ENCODE results near the gene SRPK3.

The SRPK3 gene

DNA sequence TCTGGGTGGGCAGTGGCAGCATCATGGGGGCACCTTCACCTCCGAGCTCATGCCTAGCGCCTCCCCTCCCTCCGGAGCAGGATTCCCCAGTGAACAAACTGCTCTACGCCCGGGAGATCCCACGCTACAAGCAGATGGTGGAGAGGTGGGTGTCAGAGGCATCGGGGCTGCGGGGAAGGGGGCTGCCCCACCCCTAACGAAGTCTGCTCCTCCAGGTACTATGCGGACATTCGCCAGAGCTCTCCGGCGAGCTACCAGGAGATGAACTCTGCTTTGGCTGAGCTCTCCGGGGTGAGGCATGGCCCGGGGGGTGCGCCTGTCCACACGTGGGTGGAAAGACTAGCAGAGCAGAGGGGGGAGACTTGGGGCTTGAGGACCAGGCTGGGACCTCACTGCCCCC lies 2.7 kb upstream of the SRPK3 start:
- Histone ChIP-seq H3K36me3 (ENCODE audit: insufficient read depth, low read length) (no peaks in the 10 kb centered on the region; the same call in 1 of the 2 replicates), H2AFZ (ENCODE audit: low read length) (no peak overlapping the region), H3K79me2 (ENCODE audit: insufficient read depth, low read length) (no peaks in the 10 kb centered on the region), H3K4me3 (ENCODE audit: low read depth, low read length, poor library complexity, severe bottlenecking) (no peak overlapping the region), H4K20me1 (ENCODE audit: insufficient read depth, low read length) (no peaks in the 10 kb centered on the region), H3K27me3 (ENCODE audit: insufficient read depth, low read length) (no peaks in the 10 kb centered on the region), H3F3A (ENCODE audit: insufficient read depth, low read length) (no peaks in the 10 kb centered on the region), H3K4me1 (ENCODE audit: insufficient read depth, low read length, severe bottlenecking) (peaks cover 3% of the 10 kb centered on the region), H3K27ac (ENCODE audit: low read depth, low read length, poor library complexity, severe bottlenecking) (no peak overlapping the region), H3K9me2 (ENCODE audit: low read depth, low read length) (no peaks in the 10 kb centered on the region), H3K4me2 (ENCODE audit: low read length) (no peak overlapping the region), H3K9me3 (ENCODE audit: low read length) (no peaks in the 10 kb centered on the region), H3K9ac (ENCODE audit: low read length) (no peak overlapping the region)
- no peak for TF ChIP-seq CTCF (IDR thresholded peaks at IDR 0.05; ENCODE audit: low read length)
- TF ChIP-seq EZH2 (IDR thresholded peaks at IDR 0.05; ENCODE audit: borderline replicate concordance, low read length): no peak

- Histone ChIP-seq H3K9me2 (ENCODE audit: low read depth, low read length) (no peaks in the 10 kb centered on the region), H3K4me2 (ENCODE audit: low read length) (no peak overlapping the region), H3K4me3 (ENCODE audit: low read depth, low read length, poor library complexity, severe bottlenecking) (no peak overlapping the region), H3K27ac (ENCODE audit: low read depth, low read length, poor library complexity, severe bottlenecking) (no peak overlapping the region), H3K36me3 (ENCODE audit: insufficient read depth, low read length) (no peaks in the 10 kb centered on the region; the same call in 1 of the 2 replicates), H3F3A (ENCODE audit: insufficient read depth, low read length) (no peaks in the 10 kb centered on the region), H3K9ac (ENCODE audit: low read length) (no peak overlapping the region), H2AFZ (ENCODE audit: low read length) (no peak overlapping the region), H3K79me2 (ENCODE audit: insufficient read depth, low read length) (no peaks in the 10 kb centered on the region), H3K9me3 (ENCODE audit: low read length) (no peaks in the 10 kb centered on the region), H3K4me1 (ENCODE audit: insufficient read depth, low read length, severe bottlenecking) (peaks cover 3% of the 10 kb centered on the region), H4K20me1 (ENCODE audit: insufficient read depth, low read length) (no peaks in the 10 kb centered on the region), H3K27me3 (ENCODE audit: insufficient read depth, low read length) (no peaks in the 10 kb centered on the region)
- TF ChIP-seq CTCF (IDR thresholded peaks at IDR 0.05; ENCODE audit: low read length) (no peak; the same call in 1 of the 2 replicates), EZH2 (IDR thresholded peaks at IDR 0.05; ENCODE audit: borderline replicate concordance, low read length) (no peak)
These were observed 2.1 kb upstream of the SRPK3 start for GRCh38 chrX:153778684-153779101.

- no peaks in the 10 kb centered on the region for H3K79me2 ChIP-seq (ENCODE audit: insufficient read depth, low read length)
- no peaks in the 10 kb centered on the region for H3F3A ChIP-seq (ENCODE audit: insufficient read depth, low read length)
- TF ChIP-seq EZH2 (IDR thresholded peaks at IDR 0.05; ENCODE audit: borderline replicate concordance, low read length): no peak
- TF ChIP-seq CTCF (IDR thresholded peaks at IDR 0.05; ENCODE audit: low read length): no peak
- H3K9ac ChIP-seq (ENCODE audit: low read length): no peak overlapping the region
- no peak overlapping the region for H2AFZ ChIP-seq (ENCODE audit: low read length)
- H3K9me3 ChIP-seq (ENCODE audit: low read length): no peaks in the 10 kb centered on the region
- no peak overlapping the region for H3K27ac ChIP-seq (ENCODE audit: low read depth, low read length, poor library complexity, severe bottlenecking)
- no peaks in the 10 kb centered on the region for H3K9me2 ChIP-seq (ENCODE audit: low read depth, low read length)
- H3K36me3 ChIP-seq (ENCODE audit: insufficient read depth, low read length): peaks cover 7% of the 10 kb centered on the region; the same call in 1 of the 2 replicates
- no peak overlapping the region for H3K4me2 ChIP-seq (ENCODE audit: low read length)
- peaks cover 3% of the 10 kb centered on the region for H3K4me1 ChIP-seq (ENCODE audit: insufficient read depth, low read length, severe bottlenecking)
- no peaks in the 10 kb centered on the region for H3K27me3 ChIP-seq (ENCODE audit: insufficient read depth, low read length)
- no peaks in the 10 kb centered on the region for H4K20me1 ChIP-seq (ENCODE audit: insufficient read depth, low read length)
- no peak overlapping the region for H3K4me3 ChIP-seq (ENCODE audit: low read depth, low read length, poor library complexity, severe bottlenecking)
These were observed 757 bp upstream of the SRPK3 start for GRCh38 chrX:153779891-153780677.
